HepG2 (cell line): ENCODE results near the gene LDHAL6B. TPM values are rescaled to one million over a fixed set of nuclear protein-coding genes. Genes with fewer than 3 reads are reported as not detected.

Source experiments
- KDM5A ChIP-seq: fragments of 200-600 bp; sonication (generic); IDR thresholded peaks from 2 replicates; pipeline ENCODE4 v1.7.0; 2018; ENCODE audit warnings: antibody characterized with exemption, mild to moderate bottlenecking, low read length, borderline replicate concordance
- ZNF777 ChIP-seq: sonication (generic); formaldehyde crosslinking; IDR thresholded peaks from 2 replicates; pipeline ENCODE4 v1.4.0; 2020; ENCODE audit warnings: missing genetic modification reagents
- ZSCAN25 ChIP-seq: sonication (generic); formaldehyde crosslinking; IDR thresholded peaks from 2 replicates; pipeline ENCODE4 v1.8.0; 2022; ENCODE audit warnings: mild to moderate bottlenecking, missing genetic modification reagents
- polyA plus RNA-seq, 8 experiments: library from polyadenylated mRNA; depleted of rRNA in 3 of 8; stranded (reverse) in 7 of 8; unstranded in 1 of 8; fragments of >200 nt; fragmentation: Illumina TruSeq in 4 of 8; extraction: Trizol in 4 of 8; gene quantifications; 2 replicates each; pipeline versions ENCODE4 v1.2.1 to v1.2.3, GENCODE V29; 2011 to 2016; ENCODE audit warnings: low read depth in 4 of 8, missing spikeins in 1 of 8, mixed read lengths in 1 of 8; ENCODE audit not compliant: insufficient read depth in 1 of 8
- total RNA-seq, 5 experiments: library from RNA; depleted of rRNA; stranded (reverse); fragments of >200 nt; fragmentation: Illumina TruSeq; extraction: Trizol; gene quantifications; 2 replicates each; pipeline ENCODE4 v1.2.3, GENCODE V29; 2016; ENCODE audit warnings: low read depth in 1 of 5
- TF ChIP-seq, protein P1 (sequence below): sonication (generic); formaldehyde crosslinking; IDR thresholded peaks from 2 replicates; pipeline ENCODE4 v1.5.0; 2020; ENCODE audit warnings: mild to moderate bottlenecking, missing genetic modification reagents, borderline replicate concordance
- TF ChIP-seq, protein P2 (sequence below): sonication (generic); formaldehyde crosslinking; IDR thresholded peaks from 2 replicates; pipeline ENCODE4 v1.4.0; 2020; ENCODE audit warnings: low read depth, mild to moderate bottlenecking, missing genetic modification reagents
- TF ChIP-seq, protein P3 (sequence below): sonication (generic); formaldehyde crosslinking; IDR thresholded peaks from 2 replicates; pipeline ENCODE4; 2020; ENCODE audit warnings: missing genetic modification reagents, mild to moderate bottlenecking, borderline replicate concordance
- TF ChIP-seq, protein P4 (sequence below): sonication (generic); formaldehyde crosslinking; IDR thresholded peaks from 2 replicates; pipeline ENCODE4 v1.5.1; 2020; ENCODE audit warnings: missing genetic modification reagents, mild to moderate bottlenecking, borderline replicate concordance

Gene LDHAL6B
- total and polyA plus RNA-seq, 2 of the 13 experiments (the other 11 are each of a cell fraction or from before 2014, with no cell fraction given) = not detected

DNA sequence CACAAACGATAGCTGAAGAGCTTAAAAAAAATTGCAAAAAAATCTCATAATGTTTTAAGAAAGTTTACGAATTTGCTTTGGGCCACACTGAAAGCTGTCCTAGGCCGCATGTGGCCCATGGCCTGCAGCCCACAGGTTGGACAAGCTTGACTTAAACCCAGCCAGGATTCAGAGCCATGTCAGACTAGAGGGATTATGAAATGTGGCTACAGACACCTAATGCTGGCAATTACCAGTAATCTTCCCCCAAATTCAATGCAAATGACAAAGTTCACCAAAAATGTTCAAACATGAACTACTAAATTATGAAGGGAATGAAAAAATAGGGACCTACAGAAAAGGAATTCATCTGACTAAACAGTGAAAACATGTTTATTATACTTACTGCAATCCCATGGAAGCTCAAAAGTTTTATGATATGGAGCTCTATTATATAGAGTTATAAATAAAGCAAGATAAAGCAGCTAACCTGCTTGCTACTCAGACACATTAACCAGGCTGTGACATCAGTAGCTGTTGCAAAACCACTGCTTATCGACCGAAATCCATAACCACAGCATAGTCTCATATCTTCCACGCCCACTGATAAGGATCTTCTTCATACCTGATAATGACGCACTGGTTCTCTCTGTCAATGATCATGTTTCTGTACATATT, 49.2 kb downstream of the LDHAL6B start (continued):
- TF ChIP-seq, protein P1, sequence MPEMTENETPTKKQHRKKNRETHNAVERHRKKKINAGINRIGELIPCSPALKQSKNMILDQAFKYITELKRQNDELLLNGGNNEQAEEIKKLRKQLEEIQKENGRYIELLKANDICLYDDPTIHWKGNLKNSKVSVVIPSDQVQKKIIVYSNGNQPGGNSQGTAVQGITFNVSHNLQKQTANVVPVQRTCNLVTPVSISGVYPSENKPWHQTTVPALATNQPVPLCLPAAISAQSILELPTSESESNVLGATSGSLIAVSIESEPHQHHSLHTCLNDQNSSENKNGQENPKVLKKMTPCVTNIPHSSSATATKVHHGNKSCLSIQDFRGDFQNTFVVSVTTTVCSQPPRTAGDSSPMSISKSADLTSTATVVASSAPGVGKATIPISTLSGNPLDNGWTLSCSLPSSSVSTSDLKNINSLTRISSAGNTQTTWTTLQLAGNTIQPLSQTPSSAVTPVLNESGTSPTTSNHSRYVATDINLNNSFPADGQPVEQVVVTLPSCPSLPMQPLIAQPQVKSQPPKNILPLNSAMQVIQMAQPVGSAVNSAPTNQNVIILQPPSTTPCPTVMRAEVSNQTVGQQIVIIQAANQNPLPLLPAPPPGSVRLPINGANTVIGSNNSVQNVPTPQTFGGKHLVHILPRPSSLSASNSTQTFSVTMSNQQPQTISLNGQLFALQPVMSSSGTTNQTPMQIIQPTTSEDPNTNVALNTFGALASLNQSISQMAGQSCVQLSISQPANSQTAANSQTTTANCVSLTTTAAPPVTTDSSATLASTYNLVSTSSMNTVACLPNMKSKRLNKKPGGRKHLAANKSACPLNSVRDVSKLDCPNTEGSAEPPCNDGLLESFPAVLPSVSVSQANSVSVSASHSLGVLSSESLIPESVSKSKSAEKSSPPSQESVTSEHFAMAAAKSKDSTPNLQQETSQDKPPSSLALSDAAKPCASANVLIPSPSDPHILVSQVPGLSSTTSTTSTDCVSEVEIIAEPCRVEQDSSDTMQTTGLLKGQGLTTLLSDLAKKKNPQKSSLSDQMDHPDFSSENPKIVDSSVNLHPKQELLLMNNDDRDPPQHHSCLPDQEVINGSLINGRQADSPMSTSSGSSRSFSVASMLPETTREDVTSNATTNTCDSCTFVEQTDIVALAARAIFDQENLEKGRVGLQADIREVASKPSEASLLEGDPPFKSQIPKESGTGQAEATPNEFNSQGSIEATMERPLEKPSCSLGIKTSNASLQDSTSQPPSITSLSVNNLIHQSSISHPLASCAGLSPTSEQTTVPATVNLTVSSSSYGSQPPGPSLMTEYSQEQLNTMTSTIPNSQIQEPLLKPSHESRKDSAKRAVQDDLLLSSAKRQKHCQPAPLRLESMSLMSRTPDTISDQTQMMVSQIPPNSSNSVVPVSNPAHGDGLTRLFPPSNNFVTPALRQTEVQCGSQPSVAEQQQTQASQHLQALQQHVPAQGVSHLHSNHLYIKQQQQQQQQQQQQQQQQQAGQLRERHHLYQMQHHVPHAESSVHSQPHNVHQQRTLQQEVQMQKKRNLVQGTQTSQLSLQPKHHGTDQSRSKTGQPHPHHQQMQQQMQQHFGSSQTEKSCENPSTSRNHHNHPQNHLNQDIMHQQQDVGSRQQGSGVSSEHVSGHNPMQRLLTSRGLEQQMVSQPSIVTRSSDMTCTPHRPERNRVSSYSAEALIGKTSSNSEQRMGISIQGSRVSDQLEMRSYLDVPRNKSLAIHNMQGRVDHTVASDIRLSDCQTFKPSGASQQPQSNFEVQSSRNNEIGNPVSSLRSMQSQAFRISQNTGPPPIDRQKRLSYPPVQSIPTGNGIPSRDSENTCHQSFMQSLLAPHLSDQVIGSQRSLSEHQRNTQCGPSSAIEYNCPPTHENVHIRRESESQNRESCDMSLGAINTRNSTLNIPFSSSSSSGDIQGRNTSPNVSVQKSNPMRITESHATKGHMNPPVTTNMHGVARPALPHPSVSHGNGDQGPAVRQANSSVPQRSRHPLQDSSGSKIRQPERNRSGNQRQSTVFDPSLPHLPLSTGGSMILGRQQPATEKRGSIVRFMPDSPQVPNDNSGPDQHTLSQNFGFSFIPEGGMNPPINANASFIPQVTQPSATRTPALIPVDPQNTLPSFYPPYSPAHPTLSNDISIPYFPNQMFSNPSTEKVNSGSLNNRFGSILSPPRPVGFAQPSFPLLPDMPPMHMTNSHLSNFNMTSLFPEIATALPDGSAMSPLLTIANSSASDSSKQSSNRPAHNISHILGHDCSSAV (CRISPR knock-in tag) = no peak
- TF ChIP-seq, protein P2, sequence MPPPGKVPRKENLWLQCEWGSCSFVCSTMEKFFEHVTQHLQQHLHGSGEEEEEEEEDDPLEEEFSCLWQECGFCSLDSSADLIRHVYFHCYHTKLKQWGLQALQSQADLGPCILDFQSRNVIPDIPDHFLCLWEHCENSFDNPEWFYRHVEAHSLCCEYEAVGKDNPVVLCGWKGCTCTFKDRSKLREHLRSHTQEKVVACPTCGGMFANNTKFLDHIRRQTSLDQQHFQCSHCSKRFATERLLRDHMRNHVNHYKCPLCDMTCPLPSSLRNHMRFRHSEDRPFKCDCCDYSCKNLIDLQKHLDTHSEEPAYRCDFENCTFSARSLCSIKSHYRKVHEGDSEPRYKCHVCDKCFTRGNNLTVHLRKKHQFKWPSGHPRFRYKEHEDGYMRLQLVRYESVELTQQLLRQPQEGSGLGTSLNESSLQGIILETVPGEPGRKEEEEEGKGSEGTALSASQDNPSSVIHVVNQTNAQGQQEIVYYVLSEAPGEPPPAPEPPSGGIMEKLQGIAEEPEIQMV = no peak
- TF ChIP-seq ZSCAN25 (CRISPR knock-in tag) = no peak
- TF ChIP-seq, protein P3, sequence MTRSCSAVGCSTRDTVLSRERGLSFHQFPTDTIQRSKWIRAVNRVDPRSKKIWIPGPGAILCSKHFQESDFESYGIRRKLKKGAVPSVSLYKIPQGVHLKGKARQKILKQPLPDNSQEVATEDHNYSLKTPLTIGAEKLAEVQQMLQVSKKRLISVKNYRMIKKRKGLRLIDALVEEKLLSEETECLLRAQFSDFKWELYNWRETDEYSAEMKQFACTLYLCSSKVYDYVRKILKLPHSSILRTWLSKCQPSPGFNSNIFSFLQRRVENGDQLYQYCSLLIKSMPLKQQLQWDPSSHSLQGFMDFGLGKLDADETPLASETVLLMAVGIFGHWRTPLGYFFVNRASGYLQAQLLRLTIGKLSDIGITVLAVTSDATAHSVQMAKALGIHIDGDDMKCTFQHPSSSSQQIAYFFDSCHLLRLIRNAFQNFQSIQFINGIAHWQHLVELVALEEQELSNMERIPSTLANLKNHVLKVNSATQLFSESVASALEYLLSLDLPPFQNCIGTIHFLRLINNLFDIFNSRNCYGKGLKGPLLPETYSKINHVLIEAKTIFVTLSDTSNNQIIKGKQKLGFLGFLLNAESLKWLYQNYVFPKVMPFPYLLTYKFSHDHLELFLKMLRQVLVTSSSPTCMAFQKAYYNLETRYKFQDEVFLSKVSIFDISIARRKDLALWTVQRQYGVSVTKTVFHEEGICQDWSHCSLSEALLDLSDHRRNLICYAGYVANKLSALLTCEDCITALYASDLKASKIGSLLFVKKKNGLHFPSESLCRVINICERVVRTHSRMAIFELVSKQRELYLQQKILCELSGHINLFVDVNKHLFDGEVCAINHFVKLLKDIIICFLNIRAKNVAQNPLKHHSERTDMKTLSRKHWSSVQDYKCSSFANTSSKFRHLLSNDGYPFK (CRISPR knock-in tag) = no peak
- no peak for TF ChIP-seq KDM5A
- TF ChIP-seq, protein P4, sequence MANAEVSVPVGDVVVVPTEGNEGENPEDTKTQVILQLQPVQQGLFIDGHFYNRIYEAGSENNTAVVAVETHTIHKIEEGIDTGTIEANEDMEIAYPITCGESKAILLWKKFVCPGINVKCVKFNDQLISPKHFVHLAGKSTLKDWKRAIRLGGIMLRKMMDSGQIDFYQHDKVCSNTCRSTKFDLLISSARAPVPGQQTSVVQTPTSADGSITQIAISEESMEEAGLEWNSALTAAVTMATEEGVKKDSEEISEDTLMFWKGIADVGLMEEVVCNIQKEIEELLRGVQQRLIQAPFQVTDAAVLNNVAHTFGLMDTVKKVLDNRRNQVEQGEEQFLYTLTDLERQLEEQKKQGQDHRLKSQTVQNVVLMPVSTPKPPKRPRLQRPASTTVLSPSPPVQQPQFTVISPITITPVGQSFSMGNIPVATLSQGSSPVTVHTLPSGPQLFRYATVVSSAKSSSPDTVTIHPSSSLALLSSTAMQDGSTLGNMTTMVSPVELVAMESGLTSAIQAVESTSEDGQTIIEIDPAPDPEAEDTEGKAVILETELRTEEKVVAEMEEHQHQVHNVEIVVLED (CRISPR knock-in tag) = no peak
- no peak for TF ChIP-seq ZNF777
